Fibroblast of villous mesenchyme (primary cell): Measurements from ENCODE around the gene RNF34. TPM values are rescaled to one million over a fixed set of nuclear protein-coding genes. Genes with fewer than 3 reads are reported as not detected.

Source experiments
- DNase-seq: peaks from one replicate; pipeline ENCODE4 v3.0.0-alpha.2; 2010; ENCODE audit warnings: low read depth
- H3K4me3 ChIP-seq: 2 replicates; pipeline ENCODE4 v1.5.1; 2011; ENCODE audit warnings: low read depth, mild to moderate bottlenecking, low read length
- CTCF ChIP-seq: IDR thresholded peaks from 2 replicates; pipeline ENCODE4 v1.5.1; 2012; ENCODE audit warnings: low read depth, mild to moderate bottlenecking, low read length; ENCODE audit not compliant: insufficient read depth
- total RNA-seq: library from RNA; depleted of rRNA; stranded (reverse); fragments of >200 nt; gene quantifications from 2 replicates; pipeline ENCODE4 v1.2.3, GENCODE V29; 2012

The RNF34 gene
- total RNA-seq, 1 donor, result 52.7 TPM

- DNase-seq, result no peak
- no peak for TF ChIP-seq CTCF
- H3K4me3 ChIP-seq, result no peak overlapping the region
Measured at GRCh38 chr12:121424624-121424975, 24.7 kb downstream of the RNF34 start.

- no peak for TF ChIP-seq CTCF
- no peak for DNase-seq
- H3K4me3 ChIP-seq, result no peak overlapping the region
Measured at GRCh38 chr12:121427556-121428050, 27.7 kb downstream of the RNF34 start.

GRCh38 chr12:121428883-121429282, 29.0 kb downstream of the RNF34 start:
- no peak for DNase-seq
- H3K4me3 ChIP-seq, result no peak overlapping the region
- no peak for TF ChIP-seq CTCF

- no peak for TF ChIP-seq CTCF
- no peak for DNase-seq
- no peak overlapping the region for H3K4me3 ChIP-seq
Measured at GRCh38 chr12:121430833-121431415, 31.0 kb downstream of the RNF34 start.

- no peak for TF ChIP-seq CTCF
- no peak for DNase-seq
Measured at GRCh38 chr12:121432740-121433480, 33.0 kb downstream of the RNF34 start.

GRCh38 chr12:121436706-121437105, 36.8 kb downstream of the RNF34 start:
- DNase-seq, result no peak
- H3K4me3 ChIP-seq, result no peak overlapping the region
- TF ChIP-seq CTCF, result no peak

More at GRCh38 chr12:121432740-121433480, 33.0 kb downstream of the RNF34 start:
- no peak overlapping the region for H3K4me3 ChIP-seq
